Fibroblast of lung (primary cell): ENCODE data around the gene ATF4. TPM values are rescaled to one million over a fixed set of nuclear protein-coding genes. Genes with fewer than 3 reads are reported as not detected.

Experiments used
- DNase-seq, 2 donors: peaks; one replicate each; pipeline versions ENCODE4 v3.0.0 to v3.0.0-alpha.2; 2010; ENCODE audit warnings: low read depth in 2 of 2
- H2AFZ ChIP-seq: 2 replicates; pipeline ENCODE4 v1.5.1; 2012; ENCODE audit warnings: low read length, control low read depth, inconsistent platforms
- H3K27ac ChIP-seq: 2 replicates; pipeline ENCODE4 v1.5.1; 2011; ENCODE audit warnings: low read length, control low read depth; ENCODE audit not compliant: insufficient read depth
- H3K27me3 ChIP-seq: 2 replicates; pipeline ENCODE4 v1.5.1; 2011; ENCODE audit warnings: mild to moderate bottlenecking, low read length; ENCODE audit not compliant: control insufficient read depth, insufficient read depth
- H3K36me3 ChIP-seq: 2 replicates; pipeline ENCODE4 v1.5.1; 2011; ENCODE audit warnings: low read length; ENCODE audit not compliant: control insufficient read depth, insufficient read depth
- H3K4me1 ChIP-seq: 2 replicates; pipeline ENCODE4 v1.5.1; 2011; ENCODE audit warnings: low read length; ENCODE audit not compliant: control insufficient read depth, insufficient read depth; ENCODE audit errors: extremely low read depth
- H3K4me2 ChIP-seq: 2 replicates; pipeline ENCODE4 v1.5.1; 2011; ENCODE audit warnings: low read length, control low read depth; ENCODE audit not compliant: insufficient read depth; ENCODE audit errors: extremely low read depth
- H3K4me3 ChIP-seq, 4 experiments: fragments of 200-600 bp in 1 of 4; sonication (generic) in 1 of 4; replicated peaks in 1 of 4; 2 replicates each; pipeline ENCODE4 v1.5.1; 2011 to 2016; ENCODE audit warnings: low read length in 4 of 4, low read depth in 3 of 4, mild to moderate bottlenecking in 3 of 4, control low read depth in 2 of 4, inconsistent platforms in 1 of 4, mixed read lengths in 1 of 4; ENCODE audit not compliant: insufficient read depth in 1 of 4; ENCODE audit errors: control extremely low read depth in 1 of 4
- H3K79me2 ChIP-seq: 2 replicates; pipeline ENCODE4 v1.5.1; 2012; ENCODE audit warnings: mild to moderate bottlenecking, low read length, inconsistent platforms; ENCODE audit not compliant: control insufficient read depth, insufficient read depth
- H3K9ac ChIP-seq: 2 replicates; pipeline ENCODE4 v1.5.1; 2011; ENCODE audit warnings: mild to moderate bottlenecking, low read length, control low read depth; ENCODE audit not compliant: insufficient read depth
- H3K9me3 ChIP-seq: 2 replicates; pipeline ENCODE4 v1.5.1; 2012; ENCODE audit warnings: low read depth, low read length; ENCODE audit not compliant: control insufficient read depth, insufficient read depth
- H4K20me1 ChIP-seq: 2 replicates; pipeline ENCODE4 v1.5.1; 2011; ENCODE audit warnings: low read length; ENCODE audit not compliant: control insufficient read depth, insufficient read depth; ENCODE audit errors: extremely low read depth
- CTCF ChIP-seq, 2 donors: IDR thresholded peaks in 1 of 2; conservative IDR thresholded peaks in 1 of 2; 1 replicate in 1 of 2; 2 replicates in 1 of 2; pipeline ENCODE4 v1.5.1; 2011 to 2012; ENCODE audit warnings: low read length in 2 of 2, control low read depth in 1 of 2, inconsistent platforms in 1 of 2, low read depth in 1 of 2, mild to moderate bottlenecking in 1 of 2
- EZH2 ChIP-seq: IDR thresholded peaks from 2 replicates; pipeline ENCODE4 v1.5.1; 2012; ENCODE audit warnings: low read length, control low read depth, mild to moderate bottlenecking; ENCODE audit errors: missing control alignments
- polyA plus RNA-seq, 2 donors: library from polyadenylated mRNA; depleted of rRNA in 1 of 2; stranded (reverse) in 1 of 2; unstranded in 1 of 2; fragments of >200 nt; gene quantifications; 2 replicates each; pipeline ENCODE4 v1.2.1, GENCODE V29; 2011 to 2012; ENCODE audit warnings: missing spikeins in 1 of 2
- total RNA-seq: library from RNA; depleted of rRNA; stranded (reverse); fragments of >200 nt; gene quantifications from 2 replicates; pipeline ENCODE4 v1.2.1, GENCODE V29; 2014

ATF4 gene
- total and polyA plus RNA-seq, 2 donors (not counting 1 experiment from before 2014, with no cell fraction given), result 546 to 555 TPM

DNA sequence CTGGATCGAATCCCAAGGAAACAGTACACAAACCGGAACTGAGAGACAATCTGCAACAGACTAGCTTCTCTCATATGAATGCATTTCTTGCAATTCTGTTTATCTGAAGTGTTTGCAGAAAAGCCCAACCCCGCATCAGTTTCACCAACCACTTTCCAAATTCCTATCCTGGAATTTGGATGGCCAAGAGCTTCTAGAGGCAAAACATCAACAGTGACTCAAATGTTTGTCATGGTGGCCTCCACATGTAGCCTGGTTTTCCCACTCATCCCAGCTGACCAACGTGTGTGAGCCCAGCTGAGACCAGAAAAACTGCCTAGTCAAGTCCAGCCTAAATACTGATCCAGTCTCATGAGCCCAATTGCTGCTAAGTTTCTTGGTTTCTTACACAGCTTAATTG lies 26.6 kb upstream of the ATF4 start:
- Histone ChIP-seq H3K27me3 (no peaks in the 10 kb centered on the region), H3K79me2 (no peaks in the 10 kb centered on the region), H3K36me3 (no peaks in the 10 kb centered on the region), H4K20me1 (no peaks in the 10 kb centered on the region), H3K9ac (no peak overlapping the region), H2AFZ (no peak overlapping the region), H3K9me3 (no peaks in the 10 kb centered on the region), H3K4me1 (peaks cover 17% of the 10 kb centered on the region), H3K4me3 (no peak overlapping the region), H3K4me2 (peak overlapping the region; percentile 21), H3K27ac (peak overlapping the region; percentile 42)
- TF ChIP-seq CTCF (conservative IDR thresholded peaks at IDR 0.05 in 1 of 2, IDR thresholded peaks at IDR 0.05 in 1 of 2; ENCODE audit: low read depth in 1 of 2, low read length in 2 of 2) (no peak), EZH2 (no peak)
- DNase-seq, result peak; percentile 53 to 79

DNA sequence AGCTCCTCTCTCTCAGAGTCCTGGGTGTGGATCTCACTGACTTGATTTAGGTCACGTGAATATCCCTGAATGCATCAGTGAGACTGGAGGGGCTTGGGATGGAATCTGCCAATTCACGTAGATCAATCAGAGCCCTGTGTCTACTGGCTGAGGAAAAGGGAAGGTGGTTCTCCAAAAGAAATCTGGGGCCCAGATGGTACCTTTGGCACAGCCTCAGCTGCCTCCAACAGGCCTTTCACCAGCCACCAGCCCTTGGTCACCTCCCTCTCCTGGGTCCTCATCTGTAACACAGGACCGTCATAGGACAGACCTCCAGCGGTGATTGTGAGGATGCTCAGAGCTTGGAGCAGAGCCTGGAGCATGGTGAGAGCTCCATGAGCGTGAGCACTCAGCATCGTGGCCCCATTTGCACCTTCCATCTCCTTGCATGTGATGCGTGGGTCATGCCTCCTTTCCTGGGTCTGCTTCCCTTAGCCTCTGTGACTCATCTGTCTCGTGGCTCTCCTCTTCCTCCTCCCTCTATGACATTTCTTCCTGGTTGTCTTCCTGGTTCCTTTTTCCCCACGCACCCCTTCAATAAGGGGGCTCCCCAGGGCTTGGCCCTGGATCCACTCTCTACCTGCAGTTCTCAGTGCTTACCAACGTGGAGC lies 25.8 kb upstream of the ATF4 start:
- peak in 1 of 2 donors; percentile 10 for TF ChIP-seq CTCF (conservative IDR thresholded peaks at IDR 0.05 in 1 of 2, IDR thresholded peaks at IDR 0.05 in 1 of 2; ENCODE audit: low read depth in 1 of 2, low read length in 2 of 2)
- no peak for TF ChIP-seq EZH2
- no peak overlapping the region for H2AFZ ChIP-seq

DNA sequence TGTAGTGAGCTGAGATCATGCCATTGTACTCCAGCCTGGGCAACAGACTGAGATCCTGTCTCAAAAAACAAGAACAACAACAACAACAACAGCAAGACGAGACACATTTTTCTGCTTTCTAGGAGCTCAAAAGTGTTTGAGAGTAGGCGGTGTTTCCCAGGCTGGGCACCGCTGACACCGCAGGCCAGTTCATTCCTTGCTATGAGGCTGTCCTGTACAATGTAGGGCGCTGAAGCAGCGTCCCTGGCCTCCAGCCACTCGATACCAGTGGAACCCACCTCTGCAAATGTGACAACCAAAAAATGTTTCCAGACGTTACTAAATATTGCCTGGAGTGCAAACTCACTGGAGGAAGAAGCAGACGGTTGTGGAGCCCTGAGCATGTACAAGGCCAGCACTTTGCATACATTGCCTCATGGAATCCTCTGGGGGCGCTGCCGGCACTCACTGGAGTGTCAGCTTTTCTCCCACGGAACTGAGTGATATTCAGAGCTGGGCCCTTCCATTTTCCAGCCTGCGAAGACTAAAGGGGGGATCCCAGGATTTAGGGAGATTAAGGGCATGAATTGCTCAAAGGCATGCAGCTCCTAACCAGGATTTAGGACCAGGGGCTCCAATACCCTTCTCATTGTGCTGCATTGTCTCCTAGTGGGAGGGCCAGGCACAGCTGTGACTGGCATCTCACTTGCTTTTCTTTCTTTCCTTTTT lies 24.1 kb upstream of the ATF4 start:
- H2AFZ ChIP-seq, result peak overlapping the region; percentile 50
- no peak overlapping the region for H3K27ac ChIP-seq
- peaks cover 20% of the 10 kb centered on the region for H3K4me1 ChIP-seq

More for the DNA sequence above, 25.8 kb upstream of the ATF4 start:
- Histone ChIP-seq H4K20me1 (no peaks in the 10 kb centered on the region), H3K4me3 (no peak overlapping the region), H3K9ac (no peak overlapping the region), H3K27ac (peak overlapping the region; percentile 42), H3K9me3 (no peaks in the 10 kb centered on the region), H3K79me2 (no peaks in the 10 kb centered on the region), H3K36me3 (no peaks in the 10 kb centered on the region), H3K27me3 (no peaks in the 10 kb centered on the region), H3K4me2 (no peak overlapping the region), H3K4me1 (peaks cover 17% of the 10 kb centered on the region)
- no peak for DNase-seq

More for the DNA sequence above, 24.1 kb upstream of the ATF4 start:
- H3K27me3 ChIP-seq, result no peaks in the 10 kb centered on the region
- TF ChIP-seq CTCF (conservative IDR thresholded peaks at IDR 0.05 in 1 of 2, IDR thresholded peaks at IDR 0.05 in 1 of 2; ENCODE audit: low read depth in 1 of 2, low read length in 2 of 2), result peak; percentile 64 to 88
- no peak for TF ChIP-seq EZH2
- DNase-seq, result peak; percentile 55 to 60
- H3K4me3 ChIP-seq, result no peak overlapping the region
- H3K9me3 ChIP-seq, result no peaks in the 10 kb centered on the region
- no peak overlapping the region for H3K4me2 ChIP-seq
- H3K36me3 ChIP-seq, result no peaks in the 10 kb centered on the region
- H3K9ac ChIP-seq, result no peak overlapping the region
- H3K79me2 ChIP-seq, result no peaks in the 10 kb centered on the region
- no peaks in the 10 kb centered on the region for H4K20me1 ChIP-seq
